HCT116 (cell line): Measurements from ENCODE around the gene PNP.

ENCODE experiments used
- POLR2AphosphoS5 ChIP-seq: IDR thresholded peaks from 2 replicates; pipeline ENCODE4 v1.6.1; 2011; ENCODE audit warnings: mild to moderate bottlenecking, low read depth, low read length, moderate library complexity
- SP1 ChIP-seq: IDR thresholded peaks from 2 replicates; pipeline ENCODE4 v1.6.1; 2012; ENCODE audit warnings: low read depth

GRCh38 chr14:20515846-20516245 is 46.6 kb downstream of the PNP start:
- TF ChIP-seq POLR2AphosphoS5 (no peak), SP1 (no peak)
